MM.1S (cell line): ENCODE results near the gene NOSIP.

Experiments used
- DNase-seq: peaks from one replicate; pipeline ENCODE4 v3.0.0-alpha.2; 2015
- H2AFZ ChIP-seq: fragments of 300-600 bp; sonication (generic); 2 replicates; pipeline ENCODE4 v1.6.0; 2016; ENCODE audit warnings: antibody characterized with exemption, low read length
- H3F3A ChIP-seq: fragments of 300-600 bp; sonication (generic); 2 replicates; pipeline ENCODE4 v1.6.1; 2016; ENCODE audit warnings: mild to moderate bottlenecking, antibody characterized with exemption, low read length, moderate library complexity, mixed read lengths; ENCODE audit not compliant: insufficient read depth
- H3K27ac ChIP-seq: fragments of 300-600 bp; sonication (generic); 2 replicates; pipeline ENCODE4 v1.5.1; 2016; ENCODE audit warnings: mild to moderate bottlenecking, low read length
- H3K27me3 ChIP-seq: fragments of 300-600 bp; sonication (generic); replicated peaks from 2 replicates; pipeline ENCODE4 v1.6.0; 2016; ENCODE audit warnings: low read length; ENCODE audit not compliant: insufficient read depth
- H3K36me3 ChIP-seq: fragments of 300-600 bp; sonication (generic); replicated peaks from 2 replicates; pipeline ENCODE4 v1.6.1; 2016; ENCODE audit warnings: mild to moderate bottlenecking, low read length, mixed read lengths; ENCODE audit not compliant: insufficient read depth
- H3K4me1 ChIP-seq: fragments of 300-600 bp; sonication (generic); 2 replicates; pipeline ENCODE4 v1.6.1; 2016; ENCODE audit warnings: low read length, mixed read lengths
- H3K4me2 ChIP-seq: fragments of 300-600 bp; sonication (generic); 2 replicates; pipeline ENCODE4 v1.6.0; 2016; ENCODE audit warnings: low read depth, low read length
- H3K4me3 ChIP-seq: fragments of 300-600 bp; sonication (generic); 2 replicates; pipeline ENCODE4 v1.5.1; 2016; ENCODE audit warnings: low read length, mixed read lengths
- H3K79me2 ChIP-seq: fragments of 300-600 bp; sonication (generic); 2 replicates; pipeline ENCODE4 v1.6.1; 2016; ENCODE audit warnings: mixed run types, low read length, mixed read lengths
- H3K9ac ChIP-seq: fragments of 300-600 bp; sonication (generic); 2 replicates; pipeline ENCODE4 v1.6.1; 2016; ENCODE audit warnings: low read length, mixed read lengths
- H3K9me2 ChIP-seq: fragments of 300-600 bp; sonication (generic); replicated peaks from 2 replicates; pipeline ENCODE4 v1.6.1; 2016; ENCODE audit warnings: mild to moderate bottlenecking, low read length, mixed read lengths; ENCODE audit not compliant: insufficient read depth
- H3K9me3 ChIP-seq: fragments of 300-600 bp; sonication (generic); replicated peaks from 2 replicates; pipeline ENCODE4 v1.6.1; 2016; ENCODE audit warnings: mild to moderate bottlenecking, low read length, mixed read lengths; ENCODE audit not compliant: insufficient read depth
- H4K20me1 ChIP-seq: fragments of 300-600 bp; sonication (generic); 2 replicates; pipeline ENCODE4 v1.6.1; 2016; ENCODE audit warnings: mild to moderate bottlenecking, low read length, moderate library complexity, mixed read lengths; ENCODE audit not compliant: insufficient read depth
- CTCF ChIP-seq: fragments of 300-600 bp; sonication (generic); IDR thresholded peaks from 2 replicates; pipeline ENCODE4 v1.5.1; 2016; ENCODE audit warnings: antibody characterized with exemption, low read length, mixed read lengths
- EZH2 ChIP-seq: fragments of 300-600 bp; sonication (generic); optimal IDR thresholded peaks from 2 replicates; pipeline ENCODE3; 2017; ENCODE audit warnings: low read depth, mild to moderate bottlenecking, antibody characterized with exemption, low read length, mixed read lengths
- EZH2phosphoT487 ChIP-seq: fragments of 300-600 bp; sonication (generic); IDR thresholded peaks from 2 replicates; pipeline ENCODE4 v1.6.1; 2018; ENCODE audit warnings: antibody characterized with exemption, low read length

NOSIP gene

GRCh38 chr19:49543032-49543431 is 37.3 kb downstream of the NOSIP start:
- TF ChIP-seq CTCF (no peak), EZH2 (no peak), EZH2phosphoT487 (no peak)
- no peaks in the 10 kb centered on the region for H3K9me2 ChIP-seq
- no peak overlapping the region for H3K9ac ChIP-seq
- H3K36me3 ChIP-seq: no peaks in the 10 kb centered on the region
- no peak overlapping the region for H3K27ac ChIP-seq
- no peaks in the 10 kb centered on the region for H4K20me1 ChIP-seq
- no peaks in the 10 kb centered on the region for H3K4me1 ChIP-seq
- no peaks in the 10 kb centered on the region for H3K9me3 ChIP-seq
- DNase-seq: no peak
- H3K4me3 ChIP-seq: no peak overlapping the region
- no peak overlapping the region for H3K4me2 ChIP-seq
- H2AFZ ChIP-seq: no peak overlapping the region
- H3K27me3 ChIP-seq: peaks cover 45% of the 10 kb centered on the region
- H3K79me2 ChIP-seq: no peaks in the 10 kb centered on the region
- H3F3A ChIP-seq: no peaks in the 10 kb centered on the region

GRCh38 chr19:49542446-49542845 is 37.9 kb downstream of the NOSIP start:
- no peak overlapping the region for H2AFZ ChIP-seq
- no peaks in the 10 kb centered on the region for H3K4me1 ChIP-seq
- no peak overlapping the region for H3K4me3 ChIP-seq
- TF ChIP-seq EZH2phosphoT487 (no peak), EZH2 (no peak), CTCF (no peak)
- H3K27ac ChIP-seq: no peak overlapping the region
- no peaks in the 10 kb centered on the region for H3K9me2 ChIP-seq
- no peaks in the 10 kb centered on the region for H3K79me2 ChIP-seq
- H3K27me3 ChIP-seq: peaks cover 45% of the 10 kb centered on the region
- H3K36me3 ChIP-seq: no peaks in the 10 kb centered on the region
- no peaks in the 10 kb centered on the region for H4K20me1 ChIP-seq
- no peak overlapping the region for H3K9ac ChIP-seq
- no peaks in the 10 kb centered on the region for H3F3A ChIP-seq
- no peak for DNase-seq
- no peaks in the 10 kb centered on the region for H3K9me3 ChIP-seq
- no peak overlapping the region for H3K4me2 ChIP-seq

GRCh38 chr19:49541914-49542313 is 38.4 kb downstream of the NOSIP start:
- no peak overlapping the region for H3K9ac ChIP-seq
- no peak for DNase-seq
- no peak overlapping the region for H2AFZ ChIP-seq
- no peak overlapping the region for H3K4me2 ChIP-seq
- no peaks in the 10 kb centered on the region for H3K9me2 ChIP-seq
- H4K20me1 ChIP-seq: no peaks in the 10 kb centered on the region
- H3K79me2 ChIP-seq: no peaks in the 10 kb centered on the region
- H3K27ac ChIP-seq: no peak overlapping the region
- peaks cover 49% of the 10 kb centered on the region for H3K27me3 ChIP-seq
- no peaks in the 10 kb centered on the region for H3K4me1 ChIP-seq
- no peaks in the 10 kb centered on the region for H3F3A ChIP-seq
- TF ChIP-seq EZH2 (no peak), CTCF (no peak), EZH2phosphoT487 (no peak)
- no peaks in the 10 kb centered on the region for H3K36me3 ChIP-seq
- H3K9me3 ChIP-seq: no peaks in the 10 kb centered on the region
- no peak overlapping the region for H3K4me3 ChIP-seq
